ENCODE data around the gene NRN1.
"Not testable (repeated sequence)": the region's sequence is repeated elsewhere in the genome, so short reads cannot be mapped to it uniquely, and the experiment has no call there.

The NRN1 gene

GRCh38 chr6:6006428-6007365, at the start of gene NRN1:
TSS of gene NRN1 (minus strand) at chr6:6006925. CDS start at chr6:6006749, 176 bp downstream.
- DNase-seq (ENCODE audit: low read depth, low spot score) = no peak

- DNase-seq (ENCODE audit: low read depth, low spot score) = no peak
These were observed 45.5 kb upstream of the NRN1 start for GRCh38 chr6:6052216-6052615.

GRCh38 chr6:6046716-6047115, 40.0 kb upstream of the NRN1 start:
- DNase-seq (ENCODE audit: low read depth, low spot score) = no peak

GRCh38 chr6:6039946-6040509, 33.3 kb upstream of the NRN1 start:
- no peak for DNase-seq (ENCODE audit: low read depth, low spot score)

GRCh38 chr6:6037179-6037578, 30.5 kb upstream of the NRN1 start:
- no peak for DNase-seq (ENCODE audit: low read depth, low spot score)

- no peak for DNase-seq (ENCODE audit: low read depth, low spot score)
These were observed 27.1 kb upstream of the NRN1 start for GRCh38 chr6:6033858-6034257.

- no peak for DNase-seq (ENCODE audit: low read depth, low spot score)
These were observed 19.9 kb upstream of the NRN1 start for GRCh38 chr6:6026513-6027205.

- DNase-seq (ENCODE audit: low read depth, low spot score) = no peak
These were observed 19.0 kb upstream of the NRN1 start for GRCh38 chr6:6025736-6026135.

- DNase-seq (ENCODE audit: low read depth, low spot score) = no peak
These were observed 17.5 kb upstream of the NRN1 start for GRCh38 chr6:6024220-6024619.

- not testable (repeated sequence) for DNase-seq (ENCODE audit: low read depth, low spot score)
These were observed 16.1 kb upstream of the NRN1 start for GRCh38 chr6:6022841-6023240.

GRCh38 chr6:6008648-6009421, 2.1 kb upstream of the NRN1 start:
- DNase-seq (ENCODE audit: low read depth, low spot score) = no peak

- DNase-seq (ENCODE audit: low read depth, low spot score) = no peak
These were observed 1.4 kb upstream of the NRN1 start for GRCh38 chr6:6008089-6008647.

GRCh38 chr6:6007366-6008088, 802 bp upstream of the NRN1 start:
- DNase-seq (ENCODE audit: low read depth, low spot score) = no peak

GRCh38 chr6:6006006-6006427, 708 bp downstream of the NRN1 start:
- no peak for DNase-seq (ENCODE audit: low read depth, low spot score)

GRCh38 chr6:6005051-6006005, 1.4 kb downstream of the NRN1 start:
- no peak for DNase-seq (ENCODE audit: low read depth, low spot score)

- DNase-seq (ENCODE audit: low read depth, low spot score) = no peak
These were observed 2.2 kb downstream of the NRN1 start for GRCh38 chr6:6004390-6004995.

- DNase-seq (ENCODE audit: low read depth, low spot score) = no peak
These were observed 2.9 kb downstream of the NRN1 start for GRCh38 chr6:6003621-6004366.

- no peak for DNase-seq (ENCODE audit: low read depth, low spot score)
These were observed 3.7 kb downstream of the NRN1 start for GRCh38 chr6:6002848-6003620.
